Heart left ventricle (tissue), 16 donors: ENCODE results near the gene TRAT1. TPM values are rescaled to one million over a fixed set of nuclear protein-coding genes. Genes with fewer than 3 reads are reported as not detected.

Experiments
- ATAC-seq, 4 donors: fragments of 200-7000 bp; cut with Tn5 transposase; one replicate each; pipeline ENCODE4 v1.9.1; 2020 to 2022; ENCODE audit warnings: moderate library complexity in 4 of 4, mild to moderate bottlenecking in 3 of 4, moderate number of reproducible peaks in 1 of 4
- DNase-seq, 5 donors: peaks; one replicate each; pipeline ENCODE4 v3.0.0-alpha.2; 2020
- H3K27ac ChIP-seq, 12 donors: fragments of 200-600 bp; sonication (generic) in 4 of 12; one replicate each; pipeline versions ENCODE4 v1.5.0 to v1.8.0; 2016 to 2022; ENCODE audit warnings: mild to moderate bottlenecking in 2 of 12
- H3K27me3 ChIP-seq, 9 donors: fragments of 200-600 bp; sonication (generic) in 2 of 9; one replicate each; pipeline versions ENCODE4 v1.5.1 to v1.8.0; 2016 to 2022; ENCODE audit warnings: mild to moderate bottlenecking in 3 of 9
- H3K36me3 ChIP-seq, 9 donors: fragments of 200-600 bp; sonication (generic) in 2 of 9; one replicate each; pipeline versions ENCODE4 v1.5.0 to v1.8.0; 2018 to 2022; ENCODE audit warnings: mild to moderate bottlenecking in 2 of 9
- H3K4me1 ChIP-seq, 12 donors: fragments of 200-600 bp; sonication (generic) in 4 of 12; one replicate each; pipeline versions ENCODE4 v1.5.0 to v1.8.0; 2016 to 2022; ENCODE audit warnings: mild to moderate bottlenecking in 3 of 12
- H3K4me3 ChIP-seq, 12 donors: fragments of 200-600 bp; sonication (generic) in 4 of 12; one replicate each; pipeline versions ENCODE4 v1.5.0 to v1.8.0; 2017 to 2022; ENCODE audit warnings: mild to moderate bottlenecking in 9 of 12, moderate library complexity in 4 of 12
- H3K9me3 ChIP-seq, 12 donors: fragments of 200-600 bp; sonication (generic) in 4 of 12; one replicate each; pipeline versions ENCODE4 v1.5.0 to v1.8.0; 2016 to 2022; ENCODE audit warnings: mild to moderate bottlenecking in 1 of 12
- POLR2A ChIP-seq, 2 donors: fragments of 450-650 bp; IDR thresholded peaks; one replicate each; pipeline ENCODE4 v1.6.1; 2017; ENCODE audit warnings: antibody characterized with exemption in 2 of 2, mild to moderate bottlenecking in 2 of 2, moderate library complexity in 2 of 2
- WGBS, 4 donors: extraction: QIAGEN DNeasy Blood & Tissue Kit in 2 of 4; methylation state at CpG; one replicate each; pipeline versions ENCODE4 v1.1.5 to v1.1.7; 2013 to 2018; 5-methylcytosine and 5-hydroxymethylcytosine counted together
- intact Hi-C, 10 donors: fragments of 100-400 bp; cut with DNase I; formaldehyde crosslinking; loops; one replicate each; pipeline versions ENCODE4 v1.11.1 to v1.14.2; 2022
- polyA plus RNA-seq, 2 donors: library from polyadenylated mRNA; stranded (reverse); fragments of 200-250 nt; gene quantifications; one replicate each; pipeline ENCODE4 v1.2.3, GENCODE V29; 2013
- total RNA-seq, 9 donors: library from RNA; depleted of rRNA in 2 of 9; stranded (reverse); fragments of >200 nt in 2 of 9; fragmentation: NEBNext Ultra II Directional in 3 of 9; extraction: Animal tissue kit (Norgen Biotek cat#: 25700) in 3 of 9; gene quantifications; one replicate each; pipeline versions ENCODE4 v1.1.0 to v1.2.4, GENCODE V29; 2016 to 2023
- TF ChIP-seq, protein P1 (sequence below), 12 donors: fragments of 200-600 bp; sonication (generic) in 4 of 12; IDR thresholded peaks; one replicate each; pipeline versions ENCODE4 v1.5.0 to v1.8.0; 2018 to 2022; ENCODE audit warnings: antibody characterized with exemption in 12 of 12, mild to moderate bottlenecking in 5 of 12
- donor health status: ischemic (EF 13 %, LVEDD 7.1; RV severe dilation, severe dysfunction).
- donor health status: healthy with polysubstance abuse.
- donor health status: DM: no; HTN: yes; CAD: no.
- donor health status: DM: no; HTN: no; CAD: no.
- donor health status: ischemic (EF 25% LVEDD 6.9; RV normal size, moderate dysfunction).
- donor health status: ischemic (EF 25% LVEDD 5.7; RV mildly dilated, moderate dysfunction).
- donor health status: healthy.
- donor health status: DM: yes; HTN: yes; CAD: no.
- donor health status: ischemic (EF 35%, LVEDD 5.7; RV mildly dilated, moderate dysfunction).
- donor health status: nonischemic (EF 11% LVEDD 7.7; RV severe dilation, severe dysfunction).
- donor health status: DM: yes; HTN: yes; CAD: no.
- donor health status: PGD.
- donor health status: ischemic (EF 29% LVEDD 5.4; RV normal size, mild dysfunction).
- donor health status: nonischemic (EF 23%, LVEDD 6.1; RV moderate dilation, normal function).

TRAT1 gene
- total and polyA plus RNA-seq, 11 donors = 0.08 to 1.3 (median 0.16) TPM; not detected in 6

DNA sequence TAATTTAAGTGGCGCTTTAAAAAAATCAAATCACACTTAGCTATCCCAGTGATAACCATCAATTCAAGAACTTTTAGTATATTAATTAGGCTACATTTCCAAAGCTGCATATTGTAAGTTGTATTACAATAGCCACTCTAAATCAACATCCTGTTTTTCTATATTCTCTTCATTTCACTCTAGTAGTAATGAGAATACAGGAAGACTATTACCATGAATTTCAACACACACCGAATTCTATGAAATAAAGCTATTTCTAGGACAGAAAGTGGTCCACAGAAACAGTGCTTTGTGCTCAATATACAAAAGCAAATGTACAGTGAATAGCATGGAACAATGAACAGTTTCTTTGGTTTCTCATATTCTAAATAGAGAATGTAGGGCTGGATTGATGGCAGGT is 24.6 kb downstream of the TRAT1 start:
- Histone ChIP-seq H3K36me3 (no peaks in the 10 kb centered on the region), H3K27me3 (no peaks in the 10 kb centered on the region), H3K4me3 (no peak overlapping the region), H3K9me3 (peaks cover 0 to 4% (median 0%) of the 10 kb centered on the region in 12 donors), H3K4me1 (no peaks in the 10 kb centered on the region), H3K27ac (no peak overlapping the region)
- no peak for ATAC-seq
- intact Hi-C loops = no loop called here
- no peak for TF ChIP-seq POLR2A (IDR thresholded peaks at IDR 0.05)
- TF ChIP-seq, protein P1, sequence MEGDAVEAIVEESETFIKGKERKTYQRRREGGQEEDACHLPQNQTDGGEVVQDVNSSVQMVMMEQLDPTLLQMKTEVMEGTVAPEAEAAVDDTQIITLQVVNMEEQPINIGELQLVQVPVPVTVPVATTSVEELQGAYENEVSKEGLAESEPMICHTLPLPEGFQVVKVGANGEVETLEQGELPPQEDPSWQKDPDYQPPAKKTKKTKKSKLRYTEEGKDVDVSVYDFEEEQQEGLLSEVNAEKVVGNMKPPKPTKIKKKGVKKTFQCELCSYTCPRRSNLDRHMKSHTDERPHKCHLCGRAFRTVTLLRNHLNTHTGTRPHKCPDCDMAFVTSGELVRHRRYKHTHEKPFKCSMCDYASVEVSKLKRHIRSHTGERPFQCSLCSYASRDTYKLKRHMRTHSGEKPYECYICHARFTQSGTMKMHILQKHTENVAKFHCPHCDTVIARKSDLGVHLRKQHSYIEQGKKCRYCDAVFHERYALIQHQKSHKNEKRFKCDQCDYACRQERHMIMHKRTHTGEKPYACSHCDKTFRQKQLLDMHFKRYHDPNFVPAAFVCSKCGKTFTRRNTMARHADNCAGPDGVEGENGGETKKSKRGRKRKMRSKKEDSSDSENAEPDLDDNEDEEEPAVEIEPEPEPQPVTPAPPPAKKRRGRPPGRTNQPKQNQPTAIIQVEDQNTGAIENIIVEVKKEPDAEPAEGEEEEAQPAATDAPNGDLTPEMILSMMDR (IDR thresholded peaks at IDR 0.05) = no peak
- DNase-seq = no peak
- WGBS, 4 donors = 81 to 87% (median 84%) methylated on average over 2 of the region's 2 CpGs

DNA sequence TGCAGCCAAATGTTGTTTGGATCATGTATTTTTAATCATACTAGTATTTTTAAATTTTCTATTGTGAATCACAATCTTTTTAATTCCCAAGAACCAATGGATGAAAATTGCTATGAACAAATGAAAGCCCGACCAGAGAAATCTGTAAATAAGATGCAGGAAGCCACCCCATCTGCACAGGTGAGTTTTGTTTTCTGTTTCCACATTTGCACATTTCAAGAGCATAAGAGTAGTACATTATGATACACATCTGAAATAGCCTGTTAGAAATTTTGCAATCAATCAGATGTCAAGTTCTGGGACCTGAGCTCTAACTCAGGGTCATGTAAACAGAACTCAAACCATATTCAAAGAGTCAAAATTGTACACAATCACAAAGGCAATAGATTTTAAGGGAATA is 26.5 kb downstream of the TRAT1 start:
- intact Hi-C loops = no loop called here
- Histone ChIP-seq H3K4me1 (no peaks in the 10 kb centered on the region), H3K27me3 (no peaks in the 10 kb centered on the region), H3K9me3 (peaks cover 0 to 4% (median 0%) of the 10 kb centered on the region in 12 donors), H3K27ac (no peak overlapping the region), H3K4me3 (no peak overlapping the region), H3K36me3 (no peaks in the 10 kb centered on the region)
- no peak for TF ChIP-seq POLR2A (IDR thresholded peaks at IDR 0.05)
- TF ChIP-seq, protein P1 (IDR thresholded peaks at IDR 0.05) = no peak
- DNase-seq = no peak
- no peak for ATAC-seq
- 68 to 81% (median 76%) methylated on average over 1 of the region's 1 CpG for WGBS, 4 donors

DNA sequence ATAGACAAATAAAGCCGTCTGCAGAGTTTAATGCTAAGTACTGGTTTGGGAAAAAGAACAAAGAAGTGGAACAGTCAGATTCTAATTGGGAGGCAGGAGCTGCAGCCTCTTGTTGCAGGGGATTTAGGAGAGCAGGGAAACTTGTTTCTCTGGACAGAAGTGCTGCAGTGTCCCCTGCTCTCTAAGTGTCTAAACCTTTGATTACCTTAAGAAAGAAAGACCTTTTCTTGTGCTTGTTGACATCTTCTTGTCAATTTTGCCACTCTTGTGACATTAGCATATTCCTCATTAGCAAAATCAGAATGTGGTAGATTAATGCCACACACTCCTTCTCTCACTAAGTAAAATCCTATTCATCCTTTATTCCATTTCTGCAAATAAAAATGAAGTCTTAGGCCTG is 38.8 kb downstream of the TRAT1 start:
- intact Hi-C loops = no loop called here
- no peaks in the 10 kb centered on the region for H3K4me1 ChIP-seq
- no peak overlapping the region for H3K4me3 ChIP-seq
- H3K36me3 ChIP-seq = no peaks in the 10 kb centered on the region
- no peak for DNase-seq
- TF ChIP-seq POLR2A (IDR thresholded peaks at IDR 0.05) = no peak
- H3K27ac ChIP-seq = no peak overlapping the region
- H3K27me3 ChIP-seq = no peaks in the 10 kb centered on the region
- no peak for ATAC-seq
- H3K9me3 ChIP-seq = peaks cover 0 to 6% (median 0%) of the 10 kb centered on the region in 12 donors
- 38 to 53% (median 42%) methylated on average over 1 of the region's 1 CpG for WGBS, 4 donors

DNA sequence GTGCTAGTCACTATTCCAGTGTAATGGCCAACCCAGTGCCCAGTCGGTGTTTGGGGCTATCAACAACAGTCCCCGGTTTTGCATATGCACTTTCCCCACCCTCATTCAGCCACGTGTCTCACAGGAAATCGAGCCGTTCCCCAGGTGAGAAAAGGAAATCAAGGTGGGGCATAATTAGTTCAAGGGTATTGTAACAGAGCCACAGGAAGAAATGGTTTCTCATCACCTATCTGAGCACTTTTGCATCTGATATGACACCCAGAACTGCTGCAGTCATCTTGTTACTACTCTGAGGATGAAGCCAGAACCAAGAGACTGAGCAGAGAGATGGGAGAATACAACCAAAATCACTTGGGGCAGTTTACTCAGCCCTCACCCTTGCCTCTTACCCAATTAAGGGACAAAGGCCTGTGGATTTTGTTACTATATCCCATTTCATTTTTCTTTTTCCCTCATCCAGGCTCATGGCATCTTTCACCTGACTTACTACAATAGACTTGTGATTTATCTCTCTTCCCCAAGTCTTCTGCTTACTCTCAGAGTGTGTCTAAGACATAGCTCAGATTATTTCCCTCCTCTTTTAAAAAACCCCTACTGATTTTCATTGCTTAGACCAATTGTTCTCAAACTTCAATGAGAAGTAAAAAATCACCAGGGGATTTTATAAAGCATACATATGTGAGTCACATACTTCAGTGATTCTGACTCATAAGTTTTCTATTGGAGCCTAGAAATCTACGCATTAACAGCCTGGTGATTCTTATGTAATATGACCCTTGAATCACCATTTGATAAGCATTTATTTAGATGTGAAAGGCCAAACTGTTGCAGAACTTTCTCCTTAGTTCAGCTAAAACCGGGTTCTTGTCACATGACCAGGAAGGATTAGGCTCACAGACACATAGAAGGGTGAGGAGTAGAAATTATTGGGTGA is 40.5 kb downstream of the TRAT1 start:
- Histone ChIP-seq H3K27me3 (no peaks in the 10 kb centered on the region), H3K4me3 (no peak overlapping the region), H3K36me3 (no peaks in the 10 kb centered on the region), H3K27ac (no peak overlapping the region), H3K9me3 (peaks cover 0 to 6% (median 0%) of the 10 kb centered on the region in 12 donors), H3K4me1 (no peaks in the 10 kb centered on the region)
- intact Hi-C loops = no loop called here
- no peak for TF ChIP-seq POLR2A (IDR thresholded peaks at IDR 0.05)
- TF ChIP-seq, protein P1 (IDR thresholded peaks at IDR 0.05) = no peak
- no peak for DNase-seq
- 41 to 53% (median 42%) methylated on average over 7 of the region's 7 CpGs for WGBS, 4 donors
- ATAC-seq = no peak
